Vagina (tissue), 2 donors: ENCODE data around the gene TGFBR3L.

ENCODE experiments used
- CTCF ChIP-seq, 3 experiments: fragments of 450-650 bp in 2 of 3; fragments of 200-600 bp in 1 of 3; sonication (generic) in 1 of 3; IDR thresholded peaks; one replicate each; pipeline ENCODE4 v1.5.1; 2017 to 2019; ENCODE audit warnings: antibody characterized with exemption in 3 of 3, mild to moderate bottlenecking in 2 of 3, moderate library complexity in 2 of 3
- POLR2A ChIP-seq, 2 donors: fragments of 450-650 bp; IDR thresholded peaks; one replicate each; pipeline ENCODE4 v1.6.1; 2017; ENCODE audit warnings: antibody characterized with exemption in 2 of 2, mild to moderate bottlenecking in 2 of 2, moderate library complexity in 2 of 2
- POLR2AphosphoS5 ChIP-seq, 2 donors: sonication (generic); formaldehyde crosslinking; IDR thresholded peaks; one replicate each; pipeline ENCODE4 v1.9.0; 2017; ENCODE audit warnings: antibody characterized with exemption in 2 of 2, mild to moderate bottlenecking in 2 of 2, low read depth in 1 of 2; ENCODE audit not compliant: insufficient read depth in 1 of 2

GRCh38 chr19:7916955-7917266, 2.3 kb downstream of the TGFBR3L start:
- TF ChIP-seq CTCF (IDR thresholded peaks at IDR 0.05), result no peak
- no peak for TF ChIP-seq POLR2AphosphoS5 (IDR thresholded peaks at IDR 0.05; ENCODE audit: insufficient read depth in 1 of 2, low read depth in 1 of 2)
- TF ChIP-seq POLR2A (IDR thresholded peaks at IDR 0.05), result no peak
